ENCODE results near the gene IL15.

GRCh38 chr4:141614878-141615586 is 21.4 kb upstream of the IL15 start:
- TF ChIP-seq, protein P1, sequence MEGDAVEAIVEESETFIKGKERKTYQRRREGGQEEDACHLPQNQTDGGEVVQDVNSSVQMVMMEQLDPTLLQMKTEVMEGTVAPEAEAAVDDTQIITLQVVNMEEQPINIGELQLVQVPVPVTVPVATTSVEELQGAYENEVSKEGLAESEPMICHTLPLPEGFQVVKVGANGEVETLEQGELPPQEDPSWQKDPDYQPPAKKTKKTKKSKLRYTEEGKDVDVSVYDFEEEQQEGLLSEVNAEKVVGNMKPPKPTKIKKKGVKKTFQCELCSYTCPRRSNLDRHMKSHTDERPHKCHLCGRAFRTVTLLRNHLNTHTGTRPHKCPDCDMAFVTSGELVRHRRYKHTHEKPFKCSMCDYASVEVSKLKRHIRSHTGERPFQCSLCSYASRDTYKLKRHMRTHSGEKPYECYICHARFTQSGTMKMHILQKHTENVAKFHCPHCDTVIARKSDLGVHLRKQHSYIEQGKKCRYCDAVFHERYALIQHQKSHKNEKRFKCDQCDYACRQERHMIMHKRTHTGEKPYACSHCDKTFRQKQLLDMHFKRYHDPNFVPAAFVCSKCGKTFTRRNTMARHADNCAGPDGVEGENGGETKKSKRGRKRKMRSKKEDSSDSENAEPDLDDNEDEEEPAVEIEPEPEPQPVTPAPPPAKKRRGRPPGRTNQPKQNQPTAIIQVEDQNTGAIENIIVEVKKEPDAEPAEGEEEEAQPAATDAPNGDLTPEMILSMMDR (IDR thresholded peaks at IDR 0.05; ENCODE audit: low read depth, low read length), result no peak
- no peak for TF ChIP-seq EZH2phosphoT487 (IDR thresholded peaks at IDR 0.05; ENCODE audit: low read depth)
